K562 (cell line): ENCODE results near the gene PSMD13. TPM values are rescaled to one million over a fixed set of nuclear protein-coding genes. Genes with fewer than 3 reads are reported as not detected.

Experiments
- ETV1 ChIP-seq: fragments of 450-650 bp; conservative IDR thresholded peaks from 2 replicates; pipeline ENCODE4 v1.6.1; 2016; ENCODE audit warnings: missing genetic modification characterization, control low read depth, low read depth, missing compliant biosample characterization
- FOSL1 ChIP-seq: fragments of 200-800 bp; sonication (Bioruptor generic); conservative IDR thresholded peaks from 2 replicates; pipeline ENCODE4 v1.6.1; 2016; ENCODE audit warnings: missing genetic modification characterization, missing compliant biosample characterization
- RBM25 ChIP-seq: fragments of 200-400 bp; formaldehyde crosslinking; IDR thresholded peaks from 2 replicates; pipeline ENCODE4 v1.6.1; 2018; ENCODE audit warnings: low read length, low read depth, moderate library complexity; ENCODE audit not compliant: severe bottlenecking
- TRIM25 ChIP-seq: fragments of 450-650 bp; IDR thresholded peaks from 2 replicates; pipeline ENCODE4 v1.7.0; 2016; ENCODE audit warnings: borderline replicate concordance
- TSHZ1 ChIP-seq: fragments of 250-450 bp; sonication (Bioruptor Pico); IDR thresholded peaks from 2 replicates; pipeline ENCODE4 v1.4.0; 2020; ENCODE audit warnings: mild to moderate bottlenecking, moderate library complexity
- VEZF1 ChIP-seq: fragments of 200-800 bp; sonication (Bioruptor generic); IDR thresholded peaks from 2 replicates; pipeline ENCODE4 v1.6.1; 2017; ENCODE audit warnings: missing genetic modification characterization, missing compliant biosample characterization
- ZFP30 ChIP-seq: fragments of 250-450 bp; sonication (Bioruptor Pico); IDR thresholded peaks from 2 replicates; pipeline ENCODE4 v1.8.0; 2022; ENCODE audit warnings: moderate library complexity, mild to moderate bottlenecking, inconsistent platforms, borderline replicate concordance
- ZNF12 ChIP-seq: sonication (generic); formaldehyde crosslinking; IDR thresholded peaks from 2 replicates; pipeline ENCODE4 v1.4.0; 2020; ENCODE audit warnings: mild to moderate bottlenecking, missing genetic modification reagents
- ZNF583 ChIP-seq: fragments of 250-450 bp; sonication (Bioruptor Pico); IDR thresholded peaks from 2 replicates; pipeline ENCODE4 v1.4.0; 2020
- ZZZ3 ChIP-seq: fragments of 450-650 bp; IDR thresholded peaks from 2 replicates; pipeline ENCODE4 v1.6.1; 2016; ENCODE audit warnings: antibody characterized with exemption, mild to moderate bottlenecking, moderate library complexity
- polyA plus RNA-seq, 8 experiments: library from polyadenylated mRNA; depleted of rRNA in 4 of 8; stranded (reverse) in 5 of 8; unstranded in 3 of 8; fragments of >200 nt; fragmentation: Nextera tagmentation in 2 of 8; fragmentation: Illumina TruSeq in 1 of 8; extraction: Ambion mirVana in 2 of 8; extraction: Trizol in 1 of 8; gene quantifications; 2 replicates each; pipeline versions ENCODE4 v1.2.1 to v1.2.3, GENCODE V29; 2011 to 2014; ENCODE audit warnings: inconsistent platforms in 1 of 8, missing spikeins in 1 of 8
- total RNA-seq, 7 experiments: library from RNA; depleted of rRNA in 6 of 7; stranded (reverse); fragments of >200 nt in 6 of 7; fragmentation: Illumina TruSeq in 2 of 7; extraction: Trizol in 2 of 7; gene quantifications; 2 replicates each; pipeline versions ENCODE4 v1.2.1 to v1.2.3, GENCODE V29; 2011 to 2021; ENCODE audit warnings: low replicate concordance in 1 of 7
- TF ChIP-seq, protein P1 (sequence below): fragments of 200-400 bp; formaldehyde crosslinking; IDR thresholded peaks from 2 replicates; pipeline ENCODE4 v1.6.1; 2017; ENCODE audit warnings: mild to moderate bottlenecking, low read depth, low read length, moderate library complexity
- TF ChIP-seq, protein P2 (sequence below), 2 experiments: fragments of 200-800 bp in 1 of 2; sonication (Bioruptor generic) in 1 of 2; sonication (generic) in 1 of 2; formaldehyde crosslinking in 1 of 2; IDR thresholded peaks in 1 of 2; conservative IDR thresholded peaks in 1 of 2; 2 replicates each; pipeline versions ENCODE4 v1.5.0 to v1.6.1; 2016 to 2020; ENCODE audit warnings: missing compliant biosample characterization in 1 of 2, missing genetic modification characterization in 1 of 2, missing genetic modification reagents in 1 of 2

Gene PSMD13
- total and polyA plus RNA-seq, 9 of the 15 experiments (the other 6 are each of a cell fraction or from before 2014, with no cell fraction given) = 185 to 383 (median 267) TPM

- TF ChIP-seq, protein P1, sequence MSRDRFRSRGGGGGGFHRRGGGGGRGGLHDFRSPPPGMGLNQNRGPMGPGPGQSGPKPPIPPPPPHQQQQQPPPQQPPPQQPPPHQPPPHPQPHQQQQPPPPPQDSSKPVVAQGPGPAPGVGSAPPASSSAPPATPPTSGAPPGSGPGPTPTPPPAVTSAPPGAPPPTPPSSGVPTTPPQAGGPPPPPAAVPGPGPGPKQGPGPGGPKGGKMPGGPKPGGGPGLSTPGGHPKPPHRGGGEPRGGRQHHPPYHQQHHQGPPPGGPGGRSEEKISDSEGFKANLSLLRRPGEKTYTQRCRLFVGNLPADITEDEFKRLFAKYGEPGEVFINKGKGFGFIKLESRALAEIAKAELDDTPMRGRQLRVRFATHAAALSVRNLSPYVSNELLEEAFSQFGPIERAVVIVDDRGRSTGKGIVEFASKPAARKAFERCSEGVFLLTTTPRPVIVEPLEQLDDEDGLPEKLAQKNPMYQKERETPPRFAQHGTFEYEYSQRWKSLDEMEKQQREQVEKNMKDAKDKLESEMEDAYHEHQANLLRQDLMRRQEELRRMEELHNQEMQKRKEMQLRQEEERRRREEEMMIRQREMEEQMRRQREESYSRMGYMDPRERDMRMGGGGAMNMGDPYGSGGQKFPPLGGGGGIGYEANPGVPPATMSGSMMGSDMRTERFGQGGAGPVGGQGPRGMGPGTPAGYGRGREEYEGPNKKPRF = no peak
- TF ChIP-seq FOSL1 (tag) (no peak), ZFP30 (no peak), RBM25 (no peak), ETV1 (tag) (no peak), VEZF1 (peak; percentile 52), TSHZ1 (CRISPR knock-in tag) (no peak), ZNF583 (CRISPR knock-in tag) (0 out of 2 replicates have a peak, but pooled peaks have one; percentile 24), ZNF12 (CRISPR knock-in tag) (no peak), ZZZ3 (no peak), TRIM25 (no peak)
- TF ChIP-seq, protein P2, sequence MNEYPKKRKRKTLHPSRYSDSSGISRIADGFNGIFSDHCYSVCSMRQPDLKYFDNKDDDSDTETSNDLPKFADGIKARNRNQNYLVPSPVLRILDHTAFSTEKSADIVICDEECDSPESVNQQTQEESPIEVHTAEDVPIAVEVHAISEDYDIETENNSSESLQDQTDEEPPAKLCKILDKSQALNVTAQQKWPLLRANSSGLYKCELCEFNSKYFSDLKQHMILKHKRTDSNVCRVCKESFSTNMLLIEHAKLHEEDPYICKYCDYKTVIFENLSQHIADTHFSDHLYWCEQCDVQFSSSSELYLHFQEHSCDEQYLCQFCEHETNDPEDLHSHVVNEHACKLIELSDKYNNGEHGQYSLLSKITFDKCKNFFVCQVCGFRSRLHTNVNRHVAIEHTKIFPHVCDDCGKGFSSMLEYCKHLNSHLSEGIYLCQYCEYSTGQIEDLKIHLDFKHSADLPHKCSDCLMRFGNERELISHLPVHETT (CRISPR knock-in tag; conservative IDR thresholded peaks at IDR 0.05 in 1 of 2, IDR thresholded peaks at IDR 0.05 in 1 of 2) = no peak
Measured at GRCh38 chr11:297586-298405, 61.0 kb downstream of the PSMD13 start (continued).
